ENCODE data around the gene ANTKMT. TPM values are rescaled to one million over a fixed set of nuclear protein-coding genes. Genes with fewer than 3 reads are reported as not detected.

The ANTKMT gene
- total and polyA plus RNA-seq, 2 of the 8 experiments (the other 6 are each of a cell fraction or from before 2014, with no cell fraction given) = 26.5 to 26.6 TPM

GRCh38 chr16:711548-712320, 9.2 kb upstream of the ANTKMT start (continued):
- TF ChIP-seq KDM4A (IDR thresholded peaks at IDR 0.05; ENCODE audit: low read depth, low read length, severe bottlenecking) = no peak
- TF ChIP-seq SIN3A (conservative IDR thresholded peaks at IDR 0.05 in 1 of 2, IDR thresholded peaks at IDR 0.05 in 1 of 2; ENCODE audit: low read depth in 1 of 2, low read length in 2 of 2) = no peak; a peak in 1 of 4 replicates
- no peak for TF ChIP-seq HDAC2 (IDR thresholded peaks at IDR 0.05; ENCODE audit: borderline replicate concordance in 1 of 2, low read depth in 2 of 2, low read length in 2 of 2)
- peak; percentile 91 to 98 (median 95) for TF ChIP-seq CTCF (IDR thresholded peaks at IDR 0.05; ENCODE audit: control extremely low read depth in 1 of 3, insufficient read depth in 1 of 3, low read depth in 1 of 3, low read length in 3 of 3)
- TF ChIP-seq PHF8 (conservative IDR thresholded peaks at IDR 0.05; ENCODE audit: low read depth, low read length) = no peak
- no peak for TF ChIP-seq RFX5 (IDR thresholded peaks at IDR 0.05; ENCODE audit: borderline replicate concordance, low read depth, low read length)
- peak; percentile 46; the same call in 1 of the 2 replicates for TF ChIP-seq MAX (IDR thresholded peaks at IDR 0.05)
- TF ChIP-seq ATF2 (IDR thresholded peaks at IDR 0.05; ENCODE audit: low read length) = no peak
- no peak for TF ChIP-seq JUND (IDR thresholded peaks at IDR 0.05; ENCODE audit: low read length)
- TF ChIP-seq EZH2 (IDR thresholded peaks at IDR 0.05; ENCODE audit: low read depth, low read length, severe bottlenecking) = no peak
- TF ChIP-seq SP4 (IDR thresholded peaks at IDR 0.05; ENCODE audit: low read length) = no peak
- no peak for TF ChIP-seq TCF12 (IDR thresholded peaks at IDR 0.05; ENCODE audit: low read depth, low read length)
- no peak for TF ChIP-seq BCL11A (IDR thresholded peaks at IDR 0.05; ENCODE audit: low read depth in 2 of 2, low read length in 2 of 2)
- peak; percentile 74; the same call in 1 of the 2 replicates for TF ChIP-seq E2F6 (IDR thresholded peaks at IDR 0.05)
- TF ChIP-seq CBX5 (IDR thresholded peaks at IDR 0.05; ENCODE audit: low read depth, low read length) = no peak
- no peak for TF ChIP-seq KDM1A (IDR thresholded peaks at IDR 0.05; ENCODE audit: borderline replicate concordance, low read length)
- TF ChIP-seq POLR2AphosphoS5 (IDR thresholded peaks at IDR 0.05; ENCODE audit: low read depth, low read length) = no peak
